Upper lobe of right lung (tissue), 1 donor: ENCODE data around the gene BCAS2. TPM values are rescaled to one million over a fixed set of nuclear protein-coding genes. Genes with fewer than 3 reads are reported as not detected.
A peak's percentile ranks its signal among the peaks of the same experiment; 100 is the strongest.

ENCODE experiments used
- ATAC-seq: fragments of 200-7000 bp; cut with Tn5 transposase; one replicate; pipeline ENCODE4 v1.9.1; 2020; ENCODE audit warnings: mild to moderate bottlenecking, moderate library complexity
- DNase-seq: peaks from one replicate; pipeline ENCODE4 v3.0.0-alpha.2; 2020
- H3K27ac ChIP-seq: fragments of 200-600 bp; one replicate; pipeline ENCODE4 v1.8.0; 2022
- H3K27me3 ChIP-seq: fragments of 200-600 bp; one replicate; pipeline ENCODE4 v1.8.0; 2022; ENCODE audit warnings: mild to moderate bottlenecking
- H3K36me3 ChIP-seq: fragments of 200-600 bp; one replicate; pipeline ENCODE4 v1.8.0; 2022
- H3K4me1 ChIP-seq: fragments of 200-600 bp; one replicate; pipeline ENCODE4 v1.8.0; 2022
- H3K4me3 ChIP-seq: fragments of 200-600 bp; one replicate; pipeline ENCODE4 v1.8.0; 2022; ENCODE audit warnings: mild to moderate bottlenecking
- H3K9me3 ChIP-seq: fragments of 200-600 bp; one replicate; pipeline ENCODE4 v1.8.0; 2022
- intact Hi-C: fragments of 100-400 bp; cut with DNase I; formaldehyde crosslinking; loops from one replicate; pipeline ENCODE4 v1.11.0; 2022
- total RNA-seq: library from RNA; stranded (reverse); fragmentation: NEBNext Ultra II Directional; extraction: Animal tissue kit (Norgen Biotek cat#: 25700); gene quantifications from one replicate; pipeline ENCODE4 v1.2.1, GENCODE V29; 2021
- TF ChIP-seq, protein P1 (sequence below): fragments of 200-600 bp; IDR thresholded peaks from one replicate; pipeline ENCODE4 v1.8.0; 2022; ENCODE audit warnings: antibody characterized with exemption
- donor health status: DM: no; HTN: yes; CAD: no; lungs with severe emphysema.

BCAS2 gene
- total RNA-seq, 1 donor from 2014 or later: 26.0 TPM

DNA sequence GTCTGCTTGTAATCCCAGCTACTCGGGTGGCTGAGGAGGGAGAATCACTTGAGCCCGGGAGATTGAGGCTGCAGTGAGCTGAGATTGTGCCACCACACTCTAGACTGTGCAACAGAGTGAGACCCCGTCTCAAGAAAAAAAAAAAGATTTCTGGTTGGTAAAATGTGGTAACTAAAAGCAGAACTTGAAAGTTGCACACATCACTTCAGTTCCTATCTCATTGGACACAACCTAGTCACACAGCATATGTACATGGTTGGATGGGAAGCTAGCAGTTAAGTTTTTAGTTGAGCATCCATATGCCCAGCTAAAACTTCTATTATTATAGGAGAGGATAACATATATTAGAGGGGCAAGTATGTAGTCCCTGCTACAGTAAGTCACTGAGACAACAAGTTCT lies 22.1 kb downstream of the BCAS2 start:
- Histone ChIP-seq H3K4me1 (no peaks in the 10 kb centered on the region), H3K27me3 (no peaks in the 10 kb centered on the region), H3K36me3 (no peaks in the 10 kb centered on the region), H3K4me3 (no peak overlapping the region), H3K9me3 (no peaks in the 10 kb centered on the region), H3K27ac (no peak overlapping the region)
- no peak for ATAC-seq
- intact Hi-C loops: no loop called here
- no peak for DNase-seq
- TF ChIP-seq, protein P1, sequence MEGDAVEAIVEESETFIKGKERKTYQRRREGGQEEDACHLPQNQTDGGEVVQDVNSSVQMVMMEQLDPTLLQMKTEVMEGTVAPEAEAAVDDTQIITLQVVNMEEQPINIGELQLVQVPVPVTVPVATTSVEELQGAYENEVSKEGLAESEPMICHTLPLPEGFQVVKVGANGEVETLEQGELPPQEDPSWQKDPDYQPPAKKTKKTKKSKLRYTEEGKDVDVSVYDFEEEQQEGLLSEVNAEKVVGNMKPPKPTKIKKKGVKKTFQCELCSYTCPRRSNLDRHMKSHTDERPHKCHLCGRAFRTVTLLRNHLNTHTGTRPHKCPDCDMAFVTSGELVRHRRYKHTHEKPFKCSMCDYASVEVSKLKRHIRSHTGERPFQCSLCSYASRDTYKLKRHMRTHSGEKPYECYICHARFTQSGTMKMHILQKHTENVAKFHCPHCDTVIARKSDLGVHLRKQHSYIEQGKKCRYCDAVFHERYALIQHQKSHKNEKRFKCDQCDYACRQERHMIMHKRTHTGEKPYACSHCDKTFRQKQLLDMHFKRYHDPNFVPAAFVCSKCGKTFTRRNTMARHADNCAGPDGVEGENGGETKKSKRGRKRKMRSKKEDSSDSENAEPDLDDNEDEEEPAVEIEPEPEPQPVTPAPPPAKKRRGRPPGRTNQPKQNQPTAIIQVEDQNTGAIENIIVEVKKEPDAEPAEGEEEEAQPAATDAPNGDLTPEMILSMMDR: no peak

GRCh38 chr1:114558544-114558943 lies 22.9 kb downstream of the BCAS2 start:
- H3K9me3 ChIP-seq: no peaks in the 10 kb centered on the region
- H3K4me1 ChIP-seq: no peaks in the 10 kb centered on the region
- TF ChIP-seq, protein P1: peak; percentile 47
- H3K27me3 ChIP-seq: no peaks in the 10 kb centered on the region
- DNase-seq: no peak
- H3K4me3 ChIP-seq: no peak overlapping the region
- intact Hi-C loops: no loop called here
- peak; percentile 55 for ATAC-seq
- no peaks in the 10 kb centered on the region for H3K36me3 ChIP-seq
- H3K27ac ChIP-seq: no peak overlapping the region

DNA sequence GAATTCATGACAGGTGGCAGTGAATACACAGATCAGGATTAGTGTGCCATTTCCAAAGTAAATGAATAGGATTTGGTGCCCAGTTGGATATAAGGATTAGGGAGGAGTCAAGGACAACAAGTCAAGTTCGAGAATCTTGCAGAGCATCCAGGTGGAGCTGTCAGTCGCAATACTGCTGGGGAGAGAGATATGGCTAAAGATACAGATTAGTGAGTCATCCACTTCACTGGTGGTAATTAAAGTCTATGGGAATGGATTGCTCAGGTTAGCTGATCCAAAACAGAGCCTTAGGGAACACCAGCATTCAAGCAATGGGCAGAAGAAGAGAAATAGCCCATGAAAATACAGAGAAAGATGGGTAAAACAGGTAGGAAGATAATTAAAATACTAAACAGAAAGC lies 26.8 kb downstream of the BCAS2 start:
- intact Hi-C loops: no loop called here

GRCh38 chr1:114552106-114552639 lies 29.2 kb downstream of the BCAS2 start:
- Histone ChIP-seq H3K27me3 (no peaks in the 10 kb centered on the region), H3K36me3 (no peaks in the 10 kb centered on the region), H3K27ac (no peak overlapping the region), H3K4me1 (no peaks in the 10 kb centered on the region), H3K9me3 (no peaks in the 10 kb centered on the region), H3K4me3 (no peak overlapping the region)
- TF ChIP-seq, protein P1: no peak
- ATAC-seq (no peak), DNase-seq (no peak)
- intact Hi-C loops: no loop called here

More for the DNA sequence above, 26.8 kb downstream of the BCAS2 start:
- TF ChIP-seq, protein P1: no peak
- H3K4me1 ChIP-seq: no peaks in the 10 kb centered on the region
- H3K27ac ChIP-seq: no peak overlapping the region
- ATAC-seq: no peak
- no peak for DNase-seq
- H3K4me3 ChIP-seq: no peak overlapping the region
- no peaks in the 10 kb centered on the region for H3K9me3 ChIP-seq
- H3K27me3 ChIP-seq: no peaks in the 10 kb centered on the region
- no peaks in the 10 kb centered on the region for H3K36me3 ChIP-seq

- Histone ChIP-seq H3K9me3 (no peaks in the 10 kb centered on the region), H3K27ac (no peak overlapping the region), H3K4me1 (no peaks in the 10 kb centered on the region), H3K36me3 (no peaks in the 10 kb centered on the region), H3K4me3 (no peak overlapping the region), H3K27me3 (no peaks in the 10 kb centered on the region)
- ATAC-seq (no peak), DNase-seq (no peak)
- intact Hi-C loops: no loop called here
- TF ChIP-seq, protein P1: no peak
Observed at GRCh38 chr1:114551400-114551799, 30.0 kb downstream of the BCAS2 start.

- Histone ChIP-seq H3K27me3 (no peaks in the 10 kb centered on the region), H3K27ac (no peak overlapping the region), H3K4me1 (no peaks in the 10 kb centered on the region), H3K4me3 (no peak overlapping the region), H3K36me3 (no peaks in the 10 kb centered on the region), H3K9me3 (no peaks in the 10 kb centered on the region)
- no peak for DNase-seq
- no peak for ATAC-seq
- intact Hi-C loops: no loop called here
- TF ChIP-seq, protein P1: no peak
Observed at GRCh38 chr1:114550336-114550735, 31.1 kb downstream of the BCAS2 start.
